Measurements from ENCODE around the gene SMAGP.

DNA sequence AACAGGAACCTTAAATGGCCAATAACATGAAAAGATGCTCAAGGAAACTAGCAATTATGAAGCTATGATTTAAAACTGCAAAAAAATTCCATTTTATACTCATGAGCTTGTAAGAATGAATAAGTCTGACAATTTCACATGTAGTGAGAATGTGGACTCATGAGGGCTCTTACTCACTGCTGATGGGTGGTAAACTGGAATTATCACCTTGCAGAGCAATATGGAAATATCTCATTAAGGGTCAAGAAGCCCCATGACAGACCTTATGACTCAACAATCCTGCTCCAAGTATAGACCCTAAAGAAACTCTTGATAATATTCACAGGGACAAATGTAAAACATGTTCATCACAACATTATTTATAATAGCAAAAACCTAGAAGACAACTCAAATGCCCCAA lies 23.5 kb upstream of the SMAGP start:
- TF ChIP-seq MAFK (IDR thresholded peaks at IDR 0.05; ENCODE audit: low read depth, low read length): no peak
- no peak for TF ChIP-seq CTCF (conservative IDR thresholded peaks at IDR 0.05; ENCODE audit: low read depth, low read length)
- TF ChIP-seq RAD21 (IDR thresholded peaks at IDR 0.05; ENCODE audit: low read length): no peak
- TF ChIP-seq MAZ (IDR thresholded peaks at IDR 0.05; ENCODE audit: borderline replicate concordance, low read depth, low read length): no peak
- no peak for TF ChIP-seq CEBPB (IDR thresholded peaks at IDR 0.05; ENCODE audit: low read depth, low read length)
- TF ChIP-seq POLR2A (IDR thresholded peaks at IDR 0.05; ENCODE audit: low read depth, low read length): no peak
- TF ChIP-seq CHD1 (IDR thresholded peaks at IDR 0.05; ENCODE audit: low read depth, low read length): no peak
- TF ChIP-seq USF2 (IDR thresholded peaks at IDR 0.05; ENCODE audit: low read depth, low read length): no peak
- no peak for TF ChIP-seq SMC3 (IDR thresholded peaks at IDR 0.05; ENCODE audit: low read depth, low read length)
- no peak for TF ChIP-seq BHLHE40 (IDR thresholded peaks at IDR 0.05; ENCODE audit: low read depth, low read length)
- no peak for TF ChIP-seq RFX5 (IDR thresholded peaks at IDR 0.05; ENCODE audit: low read depth, low read length)
- TF ChIP-seq, protein P1, sequence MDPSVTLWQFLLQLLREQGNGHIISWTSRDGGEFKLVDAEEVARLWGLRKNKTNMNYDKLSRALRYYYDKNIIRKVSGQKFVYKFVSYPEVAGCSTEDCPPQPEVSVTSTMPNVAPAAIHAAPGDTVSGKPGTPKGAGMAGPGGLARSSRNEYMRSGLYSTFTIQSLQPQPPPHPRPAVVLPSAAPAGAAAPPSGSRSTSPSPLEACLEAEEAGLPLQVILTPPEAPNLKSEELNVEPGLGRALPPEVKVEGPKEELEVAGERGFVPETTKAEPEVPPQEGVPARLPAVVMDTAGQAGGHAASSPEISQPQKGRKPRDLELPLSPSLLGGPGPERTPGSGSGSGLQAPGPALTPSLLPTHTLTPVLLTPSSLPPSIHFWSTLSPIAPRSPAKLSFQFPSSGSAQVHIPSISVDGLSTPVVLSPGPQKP (IDR thresholded peaks at IDR 0.05; ENCODE audit: borderline replicate concordance, low read depth, low read length): no peak
- TF ChIP-seq FOS (IDR thresholded peaks at IDR 0.05; ENCODE audit: low read depth, low read length): no peak
- no peak for TF ChIP-seq MXI1 (IDR thresholded peaks at IDR 0.05; ENCODE audit: borderline replicate concordance, low read depth, low read length)

Data from IMR-90 (cell line).